Right lobe of liver (tissue), 4 donors: Measurements from ENCODE around the gene CLN3.

ENCODE experiments used
- POLR2A ChIP-seq: fragments of 450-650 bp; IDR thresholded peaks from one replicate; pipeline ENCODE4 v1.6.1; 2017; ENCODE audit warnings: antibody characterized with exemption, mild to moderate bottlenecking
- TF ChIP-seq, protein P1 (sequence below), 4 donors: fragments of 200-600 bp in 3 of 4; fragments of 450-650 bp in 1 of 4; IDR thresholded peaks; one replicate each; pipeline versions ENCODE4 v1.5.1 to v1.8.0; 2016 to 2022; ENCODE audit warnings: antibody characterized with exemption in 4 of 4, mild to moderate bottlenecking in 2 of 4
- donor health status: DM: no; HTN: no; CAD: no.
- donor health status: DM: no; HTN: no; CAD: no.
- donor health status: DM: no; HTN: yes; CAD: no.

DNA sequence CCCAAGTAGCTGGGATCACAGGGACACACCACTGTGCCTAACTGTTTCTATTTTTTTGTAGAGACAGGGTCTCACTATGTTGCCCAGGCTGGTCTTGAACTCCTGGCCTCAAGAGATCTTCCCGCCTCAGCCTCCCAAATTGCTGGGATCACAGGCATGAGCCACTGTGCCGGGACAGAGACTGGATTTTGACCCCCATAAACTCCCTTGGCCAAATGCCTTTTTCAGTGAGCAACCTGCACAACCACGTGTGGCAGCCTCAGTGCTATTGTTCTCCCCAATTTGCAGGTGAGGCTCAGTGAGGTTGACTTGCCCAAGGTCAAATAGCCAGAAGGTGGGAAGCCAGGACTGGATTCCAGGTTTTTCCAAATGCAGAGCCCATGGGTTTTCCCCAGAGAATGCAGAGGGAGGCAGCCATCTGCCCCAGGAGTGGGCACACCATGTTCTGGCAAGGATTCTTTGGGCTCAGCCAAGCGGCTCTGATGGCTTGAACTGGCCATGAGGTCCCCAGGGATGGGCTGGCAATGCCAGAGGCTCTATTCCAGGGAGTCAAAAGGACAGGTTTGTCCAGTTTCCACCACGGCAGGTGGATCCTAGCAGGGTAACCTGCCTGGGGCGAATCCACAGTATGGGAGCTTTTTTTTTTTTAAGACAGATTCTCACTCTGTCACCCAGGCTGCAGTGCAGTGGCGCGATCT lies 13.0 kb upstream of the CLN3 start:
- TF ChIP-seq, protein P1, sequence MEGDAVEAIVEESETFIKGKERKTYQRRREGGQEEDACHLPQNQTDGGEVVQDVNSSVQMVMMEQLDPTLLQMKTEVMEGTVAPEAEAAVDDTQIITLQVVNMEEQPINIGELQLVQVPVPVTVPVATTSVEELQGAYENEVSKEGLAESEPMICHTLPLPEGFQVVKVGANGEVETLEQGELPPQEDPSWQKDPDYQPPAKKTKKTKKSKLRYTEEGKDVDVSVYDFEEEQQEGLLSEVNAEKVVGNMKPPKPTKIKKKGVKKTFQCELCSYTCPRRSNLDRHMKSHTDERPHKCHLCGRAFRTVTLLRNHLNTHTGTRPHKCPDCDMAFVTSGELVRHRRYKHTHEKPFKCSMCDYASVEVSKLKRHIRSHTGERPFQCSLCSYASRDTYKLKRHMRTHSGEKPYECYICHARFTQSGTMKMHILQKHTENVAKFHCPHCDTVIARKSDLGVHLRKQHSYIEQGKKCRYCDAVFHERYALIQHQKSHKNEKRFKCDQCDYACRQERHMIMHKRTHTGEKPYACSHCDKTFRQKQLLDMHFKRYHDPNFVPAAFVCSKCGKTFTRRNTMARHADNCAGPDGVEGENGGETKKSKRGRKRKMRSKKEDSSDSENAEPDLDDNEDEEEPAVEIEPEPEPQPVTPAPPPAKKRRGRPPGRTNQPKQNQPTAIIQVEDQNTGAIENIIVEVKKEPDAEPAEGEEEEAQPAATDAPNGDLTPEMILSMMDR (IDR thresholded peaks at IDR 0.05), result no peak
- no peak for TF ChIP-seq POLR2A
